Osteoblast (primary cell): ENCODE data around the gene TIMP3. TPM values are rescaled to one million over a fixed set of nuclear protein-coding genes. Genes with fewer than 3 reads are reported as not detected.

Experiments used
- DNase-seq: peaks from one replicate; pipeline ENCODE4 v3.0.0; 2011; ENCODE audit warnings: low spot score, mixed read lengths; ENCODE audit not compliant: insufficient read length; ENCODE audit errors: missing footprints
- H2AFZ ChIP-seq: 2 replicates; pipeline ENCODE4 v1.6.0; 2011; ENCODE audit warnings: mild to moderate bottlenecking, low read length
- H3K27ac ChIP-seq: 2 replicates; pipeline ENCODE4 v1.5.1; 2011; ENCODE audit warnings: mild to moderate bottlenecking, low read depth, low read length, moderate library complexity
- H3K27me3 ChIP-seq: 2 replicates; pipeline ENCODE4 v1.6.0; 2012; ENCODE audit warnings: mild to moderate bottlenecking, control low read depth, inconsistent platforms, low read length, moderate library complexity; ENCODE audit not compliant: insufficient read depth
- H3K36me3 ChIP-seq: 2 replicates; pipeline ENCODE4 v1.5.1; 2011; ENCODE audit warnings: mild to moderate bottlenecking, low read length, control low read depth, moderate library complexity; ENCODE audit not compliant: insufficient read depth
- H3K4me1 ChIP-seq: 2 replicates; pipeline ENCODE4 v1.5.1; 2011; ENCODE audit warnings: mild to moderate bottlenecking, low read length, control low read depth, moderate library complexity; ENCODE audit not compliant: insufficient read depth
- H3K4me2 ChIP-seq: 2 replicates; pipeline ENCODE4 v1.6.0; 2011; ENCODE audit warnings: mild to moderate bottlenecking, low read length; ENCODE audit not compliant: insufficient read depth
- H3K4me3 ChIP-seq: fragments of 200-600 bp; sonication (generic); 3 replicates; pipeline ENCODE4 v1.5.1; 2012; ENCODE audit warnings: mild to moderate bottlenecking, low read length, inconsistent platforms; ENCODE audit not compliant: insufficient read depth
- H3K79me2 ChIP-seq: 2 replicates; pipeline ENCODE4 v1.6.0; 2012; ENCODE audit warnings: mild to moderate bottlenecking, low read length, control low read depth, inconsistent platforms; ENCODE audit not compliant: insufficient read depth
- H3K9me3 ChIP-seq: 2 replicates; pipeline ENCODE4 v1.5.1; 2011; ENCODE audit warnings: low read depth, low read length, control low read depth
- H4K20me1 ChIP-seq: 2 replicates; pipeline ENCODE4 v1.6.0; 2012; ENCODE audit warnings: mild to moderate bottlenecking, low read length, control low read depth; ENCODE audit not compliant: insufficient read depth
- CTCF ChIP-seq: IDR thresholded peaks from 2 replicates; pipeline ENCODE4 v1.5.1; 2011; ENCODE audit warnings: mild to moderate bottlenecking, low read depth, low read length, moderate library complexity; ENCODE audit errors: extremely low read depth
- total RNA-seq: library from RNA; depleted of rRNA; stranded (reverse); fragments of >200 nt; gene quantifications from 2 replicates; pipeline ENCODE4 v1.2.3, GENCODE V29; 2012

TIMP3 gene
- total RNA-seq, 1 donor, result 1,293 TPM

GRCh38 chr22:32830473-32830872 lies 29.0 kb downstream of the TIMP3 start:
- Histone ChIP-seq H3K4me3 (no peak overlapping the region), H3K79me2 (peaks cover 91% of the 10 kb centered on the region), H3K9me3 (no peaks in the 10 kb centered on the region), H3K4me1 (peaks cover 8% of the 10 kb centered on the region), H3K36me3 (peaks cover 94% of the 10 kb centered on the region), H3K27ac (no peak overlapping the region), H2AFZ (no peak overlapping the region), H3K27me3 (no peaks in the 10 kb centered on the region), H3K4me2 (no peak overlapping the region), H4K20me1 (peaks cover 82% of the 10 kb centered on the region)
- no peak for DNase-seq
- TF ChIP-seq CTCF, result no peak

- no peak for DNase-seq
- peaks cover 85% of the 10 kb centered on the region for H4K20me1 ChIP-seq
- H3K9me3 ChIP-seq, result no peaks in the 10 kb centered on the region
- no peak overlapping the region for H3K27ac ChIP-seq
- H2AFZ ChIP-seq, result no peak overlapping the region
- H3K79me2 ChIP-seq, result peaks cover 91% of the 10 kb centered on the region
- peaks cover 93% of the 10 kb centered on the region for H3K36me3 ChIP-seq
- H3K27me3 ChIP-seq, result no peaks in the 10 kb centered on the region
- H3K4me2 ChIP-seq, result no peak overlapping the region
- peaks cover 8% of the 10 kb centered on the region for H3K4me1 ChIP-seq
- TF ChIP-seq CTCF, result no peak
- H3K4me3 ChIP-seq, result no peak overlapping the region
Observed at GRCh38 chr22:32830957-32831356, 29.5 kb downstream of the TIMP3 start.

GRCh38 chr22:32831584-32831983 lies 30.1 kb downstream of the TIMP3 start:
- no peak for TF ChIP-seq CTCF
- Histone ChIP-seq H3K36me3 (peaks cover 93% of the 10 kb centered on the region), H3K79me2 (peaks cover 94% of the 10 kb centered on the region), H3K27me3 (no peaks in the 10 kb centered on the region), H3K4me2 (no peak overlapping the region), H3K4me1 (peaks cover 8% of the 10 kb centered on the region), H3K27ac (peak overlapping the region; percentile 20), H3K9me3 (no peaks in the 10 kb centered on the region), H4K20me1 (peaks cover 88% of the 10 kb centered on the region), H2AFZ (no peak overlapping the region), H3K4me3 (no peak overlapping the region)
- DNase-seq, result no peak

- no peak for DNase-seq
- H3K79me2 ChIP-seq, result peaks cover 94% of the 10 kb centered on the region
- H3K4me2 ChIP-seq, result no peak overlapping the region
- H2AFZ ChIP-seq, result no peak overlapping the region
- peaks cover 88% of the 10 kb centered on the region for H4K20me1 ChIP-seq
- H3K4me3 ChIP-seq, result no peak overlapping the region
- H3K4me1 ChIP-seq, result peaks cover 8% of the 10 kb centered on the region
- H3K27ac ChIP-seq, result peak overlapping the region; percentile 20
- TF ChIP-seq CTCF, result no peak
- H3K9me3 ChIP-seq, result no peaks in the 10 kb centered on the region
- H3K36me3 ChIP-seq, result peaks cover 93% of the 10 kb centered on the region
- no peaks in the 10 kb centered on the region for H3K27me3 ChIP-seq
Observed at GRCh38 chr22:32832174-32832573, 30.7 kb downstream of the TIMP3 start.
